HG02973 (cell line): ENCODE data around the gene TAF11L2.
"Not testable (repeated sequence)": the region's sequence is repeated elsewhere in the genome, so short reads cannot be mapped to it uniquely, and the experiment has no call there.

ENCODE experiments used
- ATAC-seq: cut with Tn5 transposase; IDR thresholded peaks from one replicate; pipeline ENCODE4 v1.9.1; 2021; ENCODE audit warnings: moderate library complexity; ENCODE audit not compliant: unreplicated experiment

TAF11L2 gene

GRCh38 chr5:17524935-17525334, 26.9 kb downstream of the TAF11L2 start, which contains the start of gene TAF11L5:
TSS of gene TAF11L5 (plus strand) at chr5:17525235.
- not testable (repeated sequence) for ATAC-seq

DNA sequence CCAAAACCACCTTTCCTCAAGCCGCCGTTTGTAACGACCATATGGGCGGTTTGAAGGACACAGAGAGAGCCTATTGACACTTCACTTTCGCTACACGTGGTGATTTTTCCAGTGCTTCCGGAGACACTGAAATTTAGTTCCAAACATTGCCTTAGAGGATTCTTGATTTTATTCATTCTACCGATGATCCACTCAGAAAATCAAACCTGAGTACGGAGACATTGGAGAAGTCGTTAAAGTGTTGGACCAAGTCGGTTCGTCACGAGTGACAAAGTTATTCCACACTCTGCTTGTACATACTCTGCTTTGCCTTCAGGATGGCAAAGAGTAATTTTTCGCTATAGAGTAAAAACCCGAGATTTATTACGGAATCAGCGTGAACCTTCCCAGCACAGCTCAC, 28.5 kb downstream of the TAF11L2 start:
- ATAC-seq, result not testable (repeated sequence)

DNA sequence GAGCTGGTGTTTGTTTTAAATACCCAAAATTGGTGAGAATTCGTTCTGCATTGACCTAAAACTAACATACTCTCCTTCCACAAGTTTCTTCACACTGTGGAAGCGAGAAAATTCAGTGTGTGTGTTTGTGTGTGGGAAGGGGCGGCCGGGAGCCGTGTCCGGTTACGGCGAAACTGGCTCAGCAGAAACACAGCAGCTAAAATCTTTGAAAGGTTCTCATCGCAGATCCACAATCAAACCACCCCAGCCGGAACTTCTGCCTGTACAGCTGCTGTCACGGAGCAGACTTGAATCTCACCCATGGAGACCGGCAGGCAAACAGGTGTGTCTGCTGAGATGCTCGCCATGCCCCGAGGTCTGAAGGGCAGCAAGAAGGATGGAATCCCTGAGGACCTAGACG, 30.3 kb downstream of the TAF11L2 start, which contains the start of gene TAF11L6:
Gene TAF11L6 (plus strand): TSS at position 301 of the 400 bp plus-strand sequence.
- ATAC-seq, result not testable (repeated sequence)
